H9 (cell line): Measurements from ENCODE around the gene ADAM23. TPM values are rescaled to one million over a fixed set of nuclear protein-coding genes. Genes with fewer than 3 reads are reported as not detected.

Experiments
- DNase-seq: peaks from one replicate; pipeline ENCODE4 v3.0.0-alpha.2; 2017
- H2AFZ ChIP-seq: one replicate; pipeline ENCODE4 v1.6.1; 2013; ENCODE audit warnings: mild to moderate bottlenecking, low read length, control low read depth, moderate library complexity
- H2AK5ac ChIP-seq: 2 replicates; pipeline ENCODE4 v1.6.1; 2013; ENCODE audit warnings: low read length, control low read depth, mixed read lengths; ENCODE audit not compliant: insufficient read length
- H2BK120ac ChIP-seq: one replicate; pipeline ENCODE4 v1.6.1; 2013; ENCODE audit warnings: low read depth, mild to moderate bottlenecking, low read length, control low read depth, inconsistent platforms; ENCODE audit not compliant: poor library complexity, severe bottlenecking
- H2BK12ac ChIP-seq: 2 replicates; pipeline ENCODE4 v1.6.1; 2013; ENCODE audit warnings: low read length, control low read depth, mixed read lengths, low read depth; ENCODE audit not compliant: insufficient read length
- H2BK15ac ChIP-seq: 2 replicates; pipeline ENCODE4 v1.6.1; 2013; ENCODE audit warnings: low read depth, low read length, control low read depth
- H2BK20ac ChIP-seq: one replicate; pipeline ENCODE4 v1.6.1; 2013; ENCODE audit warnings: low read depth, mild to moderate bottlenecking, low read length, control low read depth, inconsistent platforms; ENCODE audit not compliant: poor library complexity, severe bottlenecking
- H2BK5ac ChIP-seq: 2 replicates; pipeline ENCODE4 v1.6.1; 2013; ENCODE audit warnings: low read length, control low read depth, mixed read lengths; ENCODE audit not compliant: insufficient read length
- H3K14ac ChIP-seq: 2 replicates; pipeline ENCODE4 v1.6.1; 2013; ENCODE audit warnings: low read length, control low read depth; ENCODE audit not compliant: insufficient read depth
- H3K18ac ChIP-seq: 2 replicates; pipeline ENCODE4 v1.6.1; 2013; ENCODE audit warnings: low read depth, mild to moderate bottlenecking, mixed read lengths, low read length, control low read depth; ENCODE audit not compliant: insufficient read length
- H3K23ac ChIP-seq: 2 replicates; pipeline ENCODE4 v1.6.1; 2013; ENCODE audit warnings: low read length, control low read depth, mixed read lengths, low read depth; ENCODE audit not compliant: insufficient read length
- H3K23me2 ChIP-seq: 2 replicates; pipeline ENCODE4 v1.6.1; 2013; ENCODE audit warnings: low read depth, mild to moderate bottlenecking, mixed read lengths, low read length, control low read depth; ENCODE audit not compliant: insufficient read length, poor library complexity, severe bottlenecking
- H3K27ac ChIP-seq: 2 replicates; pipeline ENCODE4 v1.5.1; 2013; ENCODE audit warnings: low read length, control low read depth, mixed read lengths, low read depth; ENCODE audit not compliant: insufficient read length
- H3K27me3 ChIP-seq: 2 replicates; pipeline ENCODE4 v1.6.1; 2013; ENCODE audit warnings: low read length, control low read depth, inconsistent platforms; ENCODE audit not compliant: insufficient read depth
- H3K4ac ChIP-seq: 2 replicates; pipeline ENCODE4 v1.6.1; 2013; ENCODE audit warnings: low read depth, mild to moderate bottlenecking, control low read depth, inconsistent platforms, low read length, moderate library complexity
- H3K4me1 ChIP-seq: 2 replicates; pipeline ENCODE4 v1.6.1; 2013; ENCODE audit warnings: low read length, control low read depth, inconsistent platforms; ENCODE audit not compliant: insufficient read depth
- H3K4me2 ChIP-seq: 2 replicates; pipeline ENCODE4 v1.6.1; 2013; ENCODE audit warnings: low read length, control low read depth, mixed read lengths; ENCODE audit not compliant: insufficient read length, insufficient read depth
- H3K56ac ChIP-seq: 2 replicates; pipeline ENCODE4 v1.6.1; 2013; ENCODE audit warnings: low read depth, mild to moderate bottlenecking, mixed read lengths, low read length, control low read depth; ENCODE audit not compliant: insufficient read length
- H3K79me1 ChIP-seq: 2 replicates; pipeline ENCODE4 v1.6.1; 2013; ENCODE audit warnings: low read depth, mild to moderate bottlenecking, moderate library complexity, low read length, control low read depth, inconsistent platforms; ENCODE audit not compliant: insufficient read depth, poor library complexity, severe bottlenecking
- H3K79me2 ChIP-seq: 2 replicates; pipeline ENCODE4 v1.6.1; 2013; ENCODE audit warnings: low read length, control low read depth, inconsistent platforms; ENCODE audit not compliant: insufficient read depth
- H3K9ac ChIP-seq: 2 replicates; pipeline ENCODE4 v1.6.1; 2013; ENCODE audit warnings: low read length, control low read depth, mixed read lengths; ENCODE audit not compliant: insufficient read length; ENCODE audit errors: extremely low read depth
- H3K9me3 ChIP-seq: one replicate; pipeline ENCODE4 v1.6.1; 2013; ENCODE audit warnings: low read depth, low read length, inconsistent platforms; ENCODE audit not compliant: control insufficient read depth
- H3T11ph ChIP-seq: one replicate; pipeline ENCODE4 v1.6.1; 2013; ENCODE audit warnings: mild to moderate bottlenecking, low read length, control low read depth, inconsistent platforms
- H4K20me1 ChIP-seq: one replicate; pipeline ENCODE4 v1.6.1; 2013; ENCODE audit not compliant: control insufficient read depth, insufficient read length, insufficient read depth
- H4K5ac ChIP-seq: 2 replicates; pipeline ENCODE4 v1.6.1; 2013; ENCODE audit warnings: low read depth, mild to moderate bottlenecking, mixed read lengths, low read length, control low read depth; ENCODE audit not compliant: insufficient read length
- H4K8ac ChIP-seq: replicated peaks from 2 replicates; pipeline ENCODE4 v1.6.1; 2013; ENCODE audit warnings: low read length, control low read depth, mixed read lengths, low read depth; ENCODE audit not compliant: insufficient read length
- H4K91ac ChIP-seq: 2 replicates; pipeline ENCODE4 v1.6.1; 2013; ENCODE audit warnings: low read depth, mild to moderate bottlenecking, moderate library complexity, mixed read lengths, low read length, control low read depth; ENCODE audit not compliant: insufficient read length
- H3K27ac Mint-ChIP-seq, 3 experiments: 2 replicates in 2 of 3; 3 replicates in 1 of 3; pipeline ENCODE4 v1.8.0; 2020 to 2021; ENCODE audit warnings: mixed read lengths in 3 of 3, mild to moderate bottlenecking in 1 of 3, moderate library complexity in 1 of 3
- H3K27me3 Mint-ChIP-seq: 2 replicates; pipeline ENCODE4 v1.8.0; 2021; ENCODE audit warnings: low read depth, mild to moderate bottlenecking, moderate library complexity, mixed read lengths
- H3K36me3 Mint-ChIP-seq, 3 experiments: 2 replicates in 2 of 3; 3 replicates in 1 of 3; pipeline ENCODE4 v1.8.0; 2020 to 2021; ENCODE audit warnings: low read depth in 3 of 3, mixed read lengths in 3 of 3; ENCODE audit not compliant: insufficient read depth in 1 of 3
- H3K4me1 Mint-ChIP-seq, 2 experiments: 2 replicates each; pipeline ENCODE4 v1.8.0; 2020; ENCODE audit warnings: mixed read lengths in 2 of 2
- H3K4me3 Mint-ChIP-seq, 2 experiments: 2 replicates in 1 of 2; 3 replicates in 1 of 2; pipeline ENCODE4 v1.8.0; 2020 to 2021; ENCODE audit warnings: mild to moderate bottlenecking in 2 of 2, mixed read lengths in 2 of 2, moderate library complexity in 1 of 2
- H3K9me3 Mint-ChIP-seq, 2 experiments: 2 replicates in 1 of 2; 3 replicates in 1 of 2; pipeline ENCODE4 v1.8.0; 2020; ENCODE audit warnings: mild to moderate bottlenecking in 2 of 2, mixed read lengths in 2 of 2, moderate library complexity in 1 of 2
- whole genome bisulfite sequencing: extraction: QIAGEN DNeasy Blood & Tissue Kit; methylation state at CpG from one replicate; pipeline ENCODE4 v1.1.7; 2013; ENCODE audit warnings: missing lambda C conversion rate, low lambda C conversion rate, mixed read lengths; ENCODE audit not compliant: insufficient read length; ENCODE audit errors: extremely low coverage; 5-methylcytosine and 5-hydroxymethylcytosine counted together
- total RNA-seq: library from RNA; stranded (reverse); gene quantifications from 2 replicates; pipeline ENCODE4 v1.2.1, GENCODE V29; 2021
- TF ChIP-seq, protein P1 (sequence below): fragments of 200-600 bp; sonication (generic); conservative IDR thresholded peaks from 3 replicates; pipeline ENCODE4 v1.8.0; 2021; ENCODE audit warnings: antibody characterized with exemption, mild to moderate bottlenecking

The ADAM23 gene
- total RNA-seq, 1 experiment from 2014 or later, result 21.4 TPM

DNA sequence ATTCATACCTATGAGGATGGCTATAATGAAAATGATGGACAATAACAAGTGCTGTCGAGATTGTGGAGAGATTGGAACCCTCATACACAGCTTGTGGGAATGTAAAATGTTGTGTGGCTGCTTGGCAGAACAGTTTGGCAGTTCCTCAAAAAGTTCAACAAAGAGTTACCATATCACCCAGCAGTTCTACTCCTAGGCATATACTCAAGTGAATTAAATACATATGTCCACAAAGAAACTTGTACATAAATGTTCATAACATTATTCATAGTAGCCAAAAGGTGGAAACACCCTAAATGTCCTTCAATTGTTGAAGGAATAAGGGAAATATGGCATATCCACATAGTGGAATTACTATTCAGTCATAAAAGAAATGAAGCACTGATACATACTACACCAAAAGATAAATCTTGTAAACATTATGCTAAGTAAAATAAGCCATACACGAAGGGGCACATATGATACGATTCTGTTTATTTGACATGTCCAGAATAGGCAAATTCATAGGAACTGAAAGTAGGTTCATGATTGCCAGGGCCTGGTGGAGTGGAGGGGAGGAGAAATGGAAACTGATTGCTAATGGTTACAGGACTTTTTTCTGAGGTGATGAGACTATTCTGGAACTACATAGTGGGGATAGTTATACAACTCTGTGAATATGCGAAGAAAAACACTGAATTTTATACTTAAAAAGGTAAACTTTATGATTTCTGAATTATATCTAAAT is 92.1 kb downstream of the ADAM23 start:
- Mint-ChIP-seq H3K4me1 (peaks cover 4 to 11% of the 10 kb centered on the region in 2 experiments), H3K36me3 (no peaks in the 10 kb centered on the region), H3K27ac (no peak overlapping the region), H3K27me3 (no peaks in the 10 kb centered on the region), H3K4me3 (no peak overlapping the region), H3K9me3 (no peaks in the 10 kb centered on the region)
- no peak overlapping the region for H2AFZ ChIP-seq
- H2BK20ac ChIP-seq, result no peak overlapping the region
- H3K27me3 ChIP-seq, result no peaks in the 10 kb centered on the region
- H4K20me1 ChIP-seq, result no peaks in the 10 kb centered on the region
- no peak overlapping the region for H2BK12ac ChIP-seq
- H3K4ac ChIP-seq, result no peak overlapping the region
- H3K56ac ChIP-seq, result no peak overlapping the region
- no peaks in the 10 kb centered on the region for H3K9me3 ChIP-seq
- H4K91ac ChIP-seq, result no peak overlapping the region
- H3K23ac ChIP-seq, result no peak overlapping the region
- H2AK5ac ChIP-seq, result no peak overlapping the region
- no peak overlapping the region for H2BK15ac ChIP-seq
- H3K23me2 ChIP-seq, result no peaks in the 10 kb centered on the region
- H4K5ac ChIP-seq, result no peak overlapping the region
- H3T11ph ChIP-seq, result no peak overlapping the region
- H2BK5ac ChIP-seq, result no peak overlapping the region
- H4K8ac ChIP-seq, result no peak overlapping the region
- WGBS, result no CpG with 5 or more reads among the region's 4 CpGs
- H3K4me2 ChIP-seq, result no peak overlapping the region
- no peaks in the 10 kb centered on the region for H3K79me2 ChIP-seq
- H3K79me1 ChIP-seq, result no peaks in the 10 kb centered on the region
- H2BK120ac ChIP-seq, result no peak overlapping the region
- TF ChIP-seq, protein P1, sequence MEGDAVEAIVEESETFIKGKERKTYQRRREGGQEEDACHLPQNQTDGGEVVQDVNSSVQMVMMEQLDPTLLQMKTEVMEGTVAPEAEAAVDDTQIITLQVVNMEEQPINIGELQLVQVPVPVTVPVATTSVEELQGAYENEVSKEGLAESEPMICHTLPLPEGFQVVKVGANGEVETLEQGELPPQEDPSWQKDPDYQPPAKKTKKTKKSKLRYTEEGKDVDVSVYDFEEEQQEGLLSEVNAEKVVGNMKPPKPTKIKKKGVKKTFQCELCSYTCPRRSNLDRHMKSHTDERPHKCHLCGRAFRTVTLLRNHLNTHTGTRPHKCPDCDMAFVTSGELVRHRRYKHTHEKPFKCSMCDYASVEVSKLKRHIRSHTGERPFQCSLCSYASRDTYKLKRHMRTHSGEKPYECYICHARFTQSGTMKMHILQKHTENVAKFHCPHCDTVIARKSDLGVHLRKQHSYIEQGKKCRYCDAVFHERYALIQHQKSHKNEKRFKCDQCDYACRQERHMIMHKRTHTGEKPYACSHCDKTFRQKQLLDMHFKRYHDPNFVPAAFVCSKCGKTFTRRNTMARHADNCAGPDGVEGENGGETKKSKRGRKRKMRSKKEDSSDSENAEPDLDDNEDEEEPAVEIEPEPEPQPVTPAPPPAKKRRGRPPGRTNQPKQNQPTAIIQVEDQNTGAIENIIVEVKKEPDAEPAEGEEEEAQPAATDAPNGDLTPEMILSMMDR, result no peak
- H3K27ac ChIP-seq, result no peak overlapping the region
- no peak overlapping the region for H3K9ac ChIP-seq
- DNase-seq, result no peak
- H3K14ac ChIP-seq, result no peak overlapping the region
- no peaks in the 10 kb centered on the region; the same call in 1 of the 2 replicates for H3K4me1 ChIP-seq
- H3K18ac ChIP-seq, result no peak overlapping the region
